ENCODE data around the gene NFILZ.

Gene NFILZ

GRCh38 chr19:8665468-8666213 is 35.2 kb downstream of the NFILZ start:
- no peak for DNase-seq (ENCODE audit: low spot score)
- in situ Hi-C loops (cut with MboI; ENCODE audit: low pct_unique_long_range_greater_than_20kb, low sequenced_read_pairs, unreplicated experiment), result no loop called here
- TF ChIP-seq CTCF (IDR thresholded peaks at IDR 0.05; ENCODE audit: extremely low read depth, insufficient read depth, missing control alignments), result no peak

GRCh38 chr19:8666814-8667405 is 36.5 kb downstream of the NFILZ start:
- DNase-seq (ENCODE audit: low spot score), result no peak
- in situ Hi-C loops (cut with MboI; ENCODE audit: low pct_unique_long_range_greater_than_20kb, low sequenced_read_pairs, unreplicated experiment), result no loop called here
- TF ChIP-seq CTCF (IDR thresholded peaks at IDR 0.05; ENCODE audit: extremely low read depth, insufficient read depth, missing control alignments), result no peak

GRCh38 chr19:8673276-8673891 is 43.0 kb downstream of the NFILZ start:
- no peak for TF ChIP-seq CTCF (IDR thresholded peaks at IDR 0.05; ENCODE audit: extremely low read depth, insufficient read depth, missing control alignments)
- in situ Hi-C loops (cut with MboI; ENCODE audit: low pct_unique_long_range_greater_than_20kb, low sequenced_read_pairs, unreplicated experiment), result no loop called here
- DNase-seq (ENCODE audit: low spot score), result no peak

- no peak for DNase-seq (ENCODE audit: low spot score)
- in situ Hi-C loops (cut with MboI; ENCODE audit: low pct_unique_long_range_greater_than_20kb, low sequenced_read_pairs, unreplicated experiment), result no loop called here
- TF ChIP-seq CTCF (IDR thresholded peaks at IDR 0.05; ENCODE audit: extremely low read depth, insufficient read depth, missing control alignments), result no peak
These were observed 44.6 kb downstream of the NFILZ start for GRCh38 chr19:8675066-8675465.

- TF ChIP-seq CTCF (IDR thresholded peaks at IDR 0.05; ENCODE audit: extremely low read depth, insufficient read depth, missing control alignments), result no peak
- in situ Hi-C loops (cut with MboI; ENCODE audit: low pct_unique_long_range_greater_than_20kb, low sequenced_read_pairs, unreplicated experiment), result no loop called here
- no peak for DNase-seq (ENCODE audit: low spot score)
These were observed 47.9 kb downstream of the NFILZ start for GRCh38 chr19:8678244-8678807.

Measured in GM13977 (cell line).